ENCODE data around the gene RPS26. TPM values are rescaled to one million over a fixed set of nuclear protein-coding genes. Genes with fewer than 3 reads are reported as not detected.

Gene RPS26
- total and polyA plus RNA-seq, 9 of the 15 experiments (the other 6 are each of a cell fraction or from before 2014, with no cell fraction given): 70.2 to 1,589 (median 852) TPM

GRCh38 chr12:56079723-56080555, 38.2 kb downstream of the RPS26 start, which contains the start of gene ERBB3 (continued):
- TF ChIP-seq PATZ1 (CRISPR knock-in tag; IDR thresholded peaks at IDR 0.05; ENCODE audit: borderline replicate concordance) (no peak), WHSC1 (IDR thresholded peaks at IDR 0.05; ENCODE audit: low read length) (no peak), ZFP91 (CRISPR knock-in tag; IDR thresholded peaks at IDR 0.05) (no peak), POLR2AphosphoS2 (IDR thresholded peaks at IDR 0.05; ENCODE audit: low read length) (no peak), ZBTB17 (CRISPR knock-in tag; IDR thresholded peaks at IDR 0.05) (peak; percentile 38; the same call in 1 of the 2 replicates), POLR3G (IDR thresholded peaks at IDR 0.05; ENCODE audit: extremely low read depth, insufficient read length, insufficient replicate concordance) (no peak), U2AF1 (optimal IDR thresholded peaks at IDR 0.05; ENCODE audit: low read depth, low read length) (no peak), ZBTB8A (IDR thresholded peaks at IDR 0.05; ENCODE audit: partially characterized antibody) (no peak), ZC3H4 (CRISPR knock-in tag; IDR thresholded peaks at IDR 0.05; ENCODE audit: borderline replicate concordance) (no peak), CHCHD3 (CRISPR knock-in tag; IDR thresholded peaks at IDR 0.05) (no peak), RBFOX2 (IDR thresholded peaks at IDR 0.05; ENCODE audit: low read depth, low read length) (peak; percentile 70), SRF (CRISPR knock-in tag; IDR thresholded peaks at IDR 0.05) (peak in 1 of 2 experiments; percentile 42; a peak in 1 of 4 replicates), RBM17 (IDR thresholded peaks at IDR 0.05; ENCODE audit: borderline replicate concordance, low read depth, low read length) (no peak), FOXK1 (CRISPR knock-in tag; IDR thresholded peaks at IDR 0.05; ENCODE audit: borderline replicate concordance) (peak; percentile 61; the same call in 1 of the 2 replicates), SAP30 (IDR thresholded peaks at IDR 0.05; ENCODE audit: borderline replicate concordance, insufficient read depth, low read depth, low read length, poor library complexity, severe bottlenecking) (peak; percentile 46), ZNF583 (CRISPR knock-in tag; IDR thresholded peaks at IDR 0.05) (no peak), RFX5 (IDR thresholded peaks at IDR 0.05; ENCODE audit: low read depth, low read length) (no peak), PRDM10 (IDR thresholded peaks at IDR 0.05; ENCODE audit: partially characterized antibody) (peak; percentile 88), CHD2 (IDR thresholded peaks at IDR 0.05; ENCODE audit: low read depth, low read length) (peak; percentile 66; the same call in 1 of the 2 replicates), ZNF133 (CRISPR knock-in tag; IDR thresholded peaks at IDR 0.05) (no peak), ZNF124 (CRISPR knock-in tag; IDR thresholded peaks at IDR 0.05) (0 out of 2 replicates have a peak, but pooled peaks have one; percentile 46)
